Stimulated activated CD8-positive, alpha-beta memory T cell treated with anti-CD3 and anti-CD28 coated beads, Interleukin-15, amount 100 ng/mL, for 4 hours (primary cell): Measurements from ENCODE around the gene MAML2.
"Not testable (repeated sequence)": the region's sequence is repeated elsewhere in the genome, so short reads cannot be mapped to it uniquely, and the experiment has no call there.

Experiments used
- DNase-seq, 2 donors: peaks; one replicate each; pipeline ENCODE4 v3.0.0-alpha.2; 2020; ENCODE audit warnings: low read depth in 2 of 2

MAML2 gene

DNA sequence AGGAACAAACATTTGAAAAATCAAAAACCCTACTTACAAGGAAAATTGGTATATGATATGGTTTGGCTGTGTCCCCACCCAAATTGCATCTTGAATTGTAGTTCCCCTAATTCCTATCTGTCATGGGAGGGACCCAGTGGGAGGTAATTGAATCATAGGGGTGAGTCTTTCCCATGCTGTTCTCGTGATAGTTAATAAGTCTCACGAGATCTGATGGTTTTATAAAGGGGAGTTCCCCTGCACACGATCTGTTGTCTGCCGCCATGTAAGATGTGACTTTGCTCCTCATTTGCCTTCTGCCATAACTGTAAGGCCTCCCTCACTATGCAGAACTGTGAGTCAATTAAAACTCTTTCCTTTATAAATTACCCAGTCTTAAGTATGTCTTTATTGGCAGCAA lies 74.5 kb downstream of the MAML2 start:
- DNase-seq: not testable (repeated sequence)

DNA sequence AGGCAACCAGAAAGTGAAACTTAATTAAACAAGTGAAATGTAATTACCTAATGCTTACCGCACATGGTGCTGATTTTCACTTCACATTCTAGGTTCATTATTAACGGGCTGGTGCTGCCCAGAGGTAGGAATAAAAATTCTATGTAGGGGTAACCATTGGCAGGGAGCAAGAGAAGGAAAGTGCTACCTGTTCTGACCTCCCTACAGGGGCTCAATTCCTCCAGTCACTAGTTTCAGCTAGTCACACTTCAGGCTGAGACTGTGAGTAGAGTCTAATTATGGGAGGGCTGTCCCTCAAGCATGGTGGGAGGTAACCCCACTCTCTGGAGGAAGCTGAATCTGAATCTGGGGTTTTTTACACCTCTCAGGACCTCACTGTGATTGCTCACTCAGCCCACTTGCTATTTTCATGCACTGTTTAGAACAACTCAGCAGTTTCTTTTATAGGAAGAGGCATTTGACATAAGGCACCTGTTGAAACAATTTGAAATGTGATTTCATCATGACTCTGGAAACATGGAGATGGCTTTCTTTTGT lies 75.4 kb downstream of the MAML2 start:
- peak; percentile 9 to 56 for DNase-seq

DNA sequence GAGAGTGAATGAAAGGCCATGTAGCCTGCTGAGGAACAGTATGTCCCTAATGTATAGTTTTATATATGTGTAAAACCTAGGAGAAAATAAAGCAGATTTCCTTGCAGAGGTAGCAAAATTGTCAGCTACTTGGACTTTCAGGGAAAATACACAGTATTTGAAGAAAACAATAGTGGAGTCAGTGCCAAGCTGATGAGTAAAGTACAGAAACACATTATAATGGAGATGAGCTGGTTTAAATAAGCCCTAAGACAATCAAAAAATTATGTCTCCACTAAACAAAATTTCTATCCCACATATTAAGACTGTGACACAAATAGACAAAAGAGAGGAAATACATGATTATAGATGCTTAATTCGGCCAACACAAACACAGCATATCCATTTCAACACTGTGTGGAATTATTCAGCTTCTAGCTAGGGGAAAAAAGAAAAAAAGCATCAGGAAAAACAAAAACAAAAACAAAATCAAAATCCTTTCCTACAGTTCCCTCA lies 75.9 kb downstream of the MAML2 start:
- DNase-seq: no peak

DNA sequence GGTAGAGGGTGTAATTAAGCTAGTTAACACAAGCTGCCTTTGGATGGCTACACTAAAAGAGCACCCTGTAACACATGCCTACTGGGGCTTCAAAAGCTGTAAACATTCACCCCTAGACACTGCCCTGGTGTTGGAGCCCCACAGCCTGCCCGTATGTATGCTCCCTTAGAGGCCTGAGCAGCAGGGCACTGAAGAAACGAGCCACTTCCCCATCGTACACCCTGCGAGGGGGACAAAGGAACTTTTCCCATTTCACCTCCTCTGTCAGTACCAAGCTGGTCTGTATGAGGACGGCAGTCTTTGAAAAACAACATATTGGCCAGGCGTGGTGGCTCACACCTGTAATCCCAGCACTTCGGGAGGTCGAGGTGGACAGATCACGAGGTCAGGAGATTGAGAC lies 77.0 kb downstream of the MAML2 start:
- DNase-seq: no peak

DNA sequence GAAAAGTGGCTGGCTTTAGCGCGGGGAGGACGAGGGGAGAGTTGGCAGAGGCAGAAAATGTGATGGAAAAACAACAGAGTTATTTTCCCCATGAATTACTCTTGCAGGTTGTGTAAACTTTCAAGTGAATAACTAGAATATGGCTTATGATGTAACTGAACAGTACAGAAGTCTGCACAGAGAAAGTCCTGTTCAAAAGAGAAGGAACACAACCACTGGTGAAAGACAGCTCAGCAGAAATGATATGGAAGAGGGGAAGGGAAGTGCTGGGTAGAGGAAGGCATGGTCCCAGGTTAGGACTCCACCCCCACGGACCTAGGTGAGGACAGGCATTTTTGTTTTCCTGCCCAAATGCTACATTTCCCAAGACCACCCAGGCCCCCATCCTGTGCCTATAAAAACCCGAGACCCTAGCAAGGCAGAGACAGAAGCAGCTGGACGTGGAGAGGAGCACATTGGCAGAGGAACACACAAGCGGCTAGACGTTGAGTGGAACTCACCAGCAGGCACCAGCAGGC lies 77.7 kb downstream of the MAML2 start:
- DNase-seq: no peak

DNA sequence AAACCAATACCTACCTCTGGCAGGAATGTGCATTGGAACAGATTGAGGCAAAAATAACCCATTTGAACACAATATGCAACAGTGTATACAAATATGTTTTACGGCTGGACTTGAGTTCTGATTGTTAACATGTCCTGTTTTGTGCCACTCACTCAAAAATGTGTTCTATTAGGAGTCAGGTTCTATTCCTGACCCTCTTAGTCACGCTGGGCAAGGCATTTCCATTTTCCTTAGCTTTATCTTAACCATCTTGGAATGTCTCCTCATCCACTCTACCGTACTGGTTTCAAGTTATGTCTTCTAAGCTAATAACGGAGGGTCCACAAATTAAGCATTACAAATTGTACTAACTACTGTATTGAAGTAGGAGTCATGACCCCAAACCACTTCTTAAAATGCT lies 78.6 kb downstream of the MAML2 start:
- DNase-seq: no peak

DNA sequence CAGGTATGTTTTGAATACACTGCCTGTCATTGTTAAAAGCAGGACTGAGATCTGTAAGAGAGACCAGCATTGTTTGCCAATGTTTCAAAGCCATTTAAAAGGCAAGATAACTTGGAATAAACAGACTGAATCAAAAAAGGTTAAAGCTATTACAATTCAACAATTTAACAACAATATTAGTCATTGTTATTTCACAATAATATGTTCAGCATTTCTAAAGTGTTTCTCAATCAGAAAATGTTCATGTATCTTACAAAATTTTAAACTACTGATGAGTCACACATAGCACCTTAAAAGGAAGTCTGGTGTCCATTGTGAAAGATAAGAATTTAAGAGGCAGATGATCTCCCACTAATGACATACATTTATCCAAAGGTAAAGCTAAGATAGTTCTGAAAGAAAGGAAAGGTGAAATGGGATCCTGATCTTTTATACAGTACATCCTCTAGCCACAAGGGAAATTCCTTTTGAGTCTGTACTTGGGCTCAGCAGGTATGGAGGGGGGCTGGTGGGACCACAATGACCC lies 79.7 kb downstream of the MAML2 start:
- DNase-seq: no peak

DNA sequence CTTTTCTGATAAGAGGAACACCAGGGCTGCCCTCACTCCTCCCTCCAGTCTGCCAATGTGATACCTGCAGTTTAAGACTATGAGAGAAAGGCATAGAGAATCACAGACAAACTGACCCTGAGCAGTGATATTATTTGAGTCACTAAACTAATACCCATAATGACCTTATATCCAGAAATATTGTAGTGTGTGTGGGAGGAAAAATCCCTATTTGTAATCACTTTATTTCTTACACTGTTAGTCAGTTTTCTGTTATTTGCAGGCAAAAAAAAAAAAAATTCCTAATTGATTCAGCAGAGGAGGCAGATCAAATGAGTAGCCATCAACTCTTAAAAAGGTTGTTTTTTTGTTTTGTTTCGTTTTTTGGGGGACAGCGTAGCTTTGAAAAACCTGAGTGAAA lies 82.5 kb downstream of the MAML2 start:
- no peak for DNase-seq

DNA sequence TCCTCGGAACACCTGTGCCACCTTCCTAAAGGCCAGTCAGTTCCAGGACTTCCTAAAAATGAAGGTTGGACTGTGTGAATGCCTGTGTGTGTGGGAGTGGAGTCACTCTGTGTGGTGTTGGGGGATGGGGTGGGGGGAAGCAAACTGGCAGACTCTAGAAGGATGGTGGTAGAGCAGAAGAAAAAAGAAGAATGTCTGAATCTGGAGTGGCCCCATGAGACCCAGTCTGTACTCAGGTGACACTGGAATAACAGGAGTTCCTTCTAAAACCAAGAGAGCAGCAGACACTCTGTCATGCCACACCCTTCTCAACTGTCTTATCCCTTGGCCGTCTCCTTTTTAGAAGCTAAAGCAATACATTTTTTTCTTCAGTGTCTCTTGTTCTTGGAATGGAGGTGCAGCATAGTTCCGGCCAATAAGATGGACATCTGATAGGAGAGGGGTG lies 82.9 kb downstream of the MAML2 start:
- DNase-seq: no peak

DNA sequence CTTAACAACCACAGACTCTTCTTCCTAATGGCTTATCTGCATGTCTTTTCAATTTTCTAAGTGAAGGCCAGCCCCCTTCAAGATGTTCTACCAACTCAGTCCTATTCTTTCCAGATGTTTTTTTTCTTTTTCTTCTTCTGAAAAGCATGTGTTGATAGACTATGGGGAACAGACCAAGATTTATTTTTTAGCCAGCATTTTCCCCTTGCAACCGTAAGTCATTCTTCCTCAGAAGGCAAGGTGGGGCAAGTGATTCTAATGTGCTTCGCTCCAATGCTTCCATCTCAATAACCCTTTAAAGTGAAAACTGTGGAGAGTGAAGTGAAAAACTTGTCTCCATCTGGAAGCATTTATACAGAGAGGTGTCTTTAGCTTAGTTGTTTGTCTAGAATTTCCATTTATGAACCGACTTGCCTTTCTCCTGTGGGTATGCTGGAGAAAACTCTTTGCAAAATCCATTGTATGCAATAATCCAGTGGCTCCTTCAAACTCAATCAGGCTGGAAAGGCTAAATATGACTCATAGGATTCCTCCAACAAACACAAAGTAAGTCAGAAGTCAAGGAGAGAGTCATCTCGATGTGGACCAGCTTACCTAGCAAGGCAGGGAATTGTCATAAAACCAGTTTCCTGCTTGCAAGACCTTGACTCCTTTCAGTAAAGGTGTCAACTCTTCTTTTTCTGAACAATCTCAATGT lies 83.7 kb downstream of the MAML2 start:
- no peak for DNase-seq

DNA sequence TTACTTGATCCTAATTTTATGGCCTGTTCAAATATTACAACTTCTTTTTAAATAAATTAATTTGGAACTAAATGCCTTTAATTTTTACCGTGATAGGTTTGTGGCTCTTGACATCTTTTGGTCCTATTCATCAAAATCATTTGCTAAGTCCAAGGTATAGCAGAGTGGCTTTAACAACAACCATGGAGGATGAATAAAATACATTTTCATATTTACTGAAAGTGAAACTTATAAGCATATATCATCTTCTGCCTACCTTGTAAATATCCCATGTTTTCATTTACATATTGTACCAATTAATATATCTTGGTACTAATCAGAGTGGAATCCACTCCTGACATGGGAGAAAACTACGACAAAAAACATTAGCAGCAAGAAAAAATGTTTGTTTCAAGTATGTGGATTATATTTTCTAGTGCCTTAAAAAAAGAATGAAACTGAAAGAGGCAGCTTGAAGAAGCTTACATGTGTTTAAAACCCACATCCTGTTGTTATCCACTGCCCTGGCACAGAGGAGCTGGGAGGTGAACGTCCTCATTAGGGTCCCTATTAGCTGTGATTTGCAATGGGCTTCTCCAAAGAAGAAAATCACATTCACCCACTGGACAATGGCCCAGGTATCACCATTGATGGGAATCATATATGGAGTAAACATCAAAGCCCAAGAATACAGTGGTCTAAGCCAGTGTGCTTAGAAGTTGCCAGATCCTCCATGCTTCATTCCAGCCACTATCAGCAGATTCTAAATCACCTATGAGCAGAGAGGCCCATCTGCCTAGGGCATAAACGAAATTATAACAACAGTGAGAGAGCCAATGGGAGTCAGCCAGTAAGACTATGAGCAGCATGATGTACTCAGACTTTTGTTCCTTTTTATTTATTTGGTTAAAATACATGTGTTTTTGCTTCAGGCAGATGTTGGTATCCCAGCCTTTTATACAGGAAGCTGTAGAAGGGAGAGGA lies 84.7 kb downstream of the MAML2 start:
- no peak for DNase-seq

DNA sequence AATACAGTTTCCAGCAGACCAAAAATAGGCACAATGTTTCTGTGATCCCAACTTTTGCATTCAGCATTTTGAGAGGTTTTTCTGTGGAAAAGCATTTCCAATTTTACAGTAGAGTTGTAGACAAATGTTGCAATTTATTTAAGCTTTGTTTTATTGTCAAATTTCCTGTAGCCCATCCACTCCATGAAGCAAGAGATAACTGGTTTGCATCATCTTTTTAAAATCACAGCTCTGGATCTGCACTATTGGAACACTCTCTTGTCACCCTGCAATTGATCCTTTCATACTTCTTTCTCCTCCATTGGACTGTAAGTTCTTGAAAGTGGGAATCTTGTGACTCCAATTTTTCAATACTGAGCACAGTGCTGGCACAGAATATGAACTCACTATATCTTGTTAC lies 86.0 kb downstream of the MAML2 start:
- no peak for DNase-seq

DNA sequence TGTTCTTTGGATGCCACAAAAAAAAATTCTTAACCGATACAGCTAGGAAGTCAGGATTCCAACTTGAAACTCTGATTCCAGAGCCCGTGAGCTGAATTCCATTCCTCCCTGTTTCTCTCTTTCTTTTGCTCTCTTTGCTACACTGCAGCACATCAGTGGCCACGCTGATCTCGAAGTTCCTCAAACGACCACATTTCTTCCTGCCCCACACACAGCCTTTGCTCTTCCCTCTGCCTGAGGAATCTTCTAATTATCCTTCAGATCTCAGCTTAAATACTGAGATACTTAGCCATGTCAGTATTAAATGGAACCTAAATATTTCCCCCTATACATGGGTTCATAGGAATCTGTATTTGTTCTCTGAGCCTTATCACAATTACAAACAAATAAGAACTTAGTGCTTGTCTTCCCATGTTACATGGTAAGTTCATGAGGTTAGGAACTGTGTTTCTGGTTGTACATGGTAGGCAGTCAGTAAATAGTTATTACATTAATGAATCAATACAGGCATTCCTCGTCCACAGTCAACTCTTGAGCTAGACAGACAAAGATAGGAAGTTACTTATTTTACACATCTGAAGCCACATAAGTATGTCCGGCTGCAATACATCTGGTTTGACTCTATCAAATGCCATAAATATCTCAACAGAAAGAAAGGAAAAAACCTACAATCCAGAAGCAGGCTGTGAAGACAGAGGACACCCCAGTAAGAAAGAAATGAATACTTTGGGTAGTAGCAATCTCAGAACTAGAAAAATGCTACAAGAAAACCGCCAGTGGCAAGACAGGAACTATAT lies 86.6 kb downstream of the MAML2 start:
- DNase-seq: no peak

DNA sequence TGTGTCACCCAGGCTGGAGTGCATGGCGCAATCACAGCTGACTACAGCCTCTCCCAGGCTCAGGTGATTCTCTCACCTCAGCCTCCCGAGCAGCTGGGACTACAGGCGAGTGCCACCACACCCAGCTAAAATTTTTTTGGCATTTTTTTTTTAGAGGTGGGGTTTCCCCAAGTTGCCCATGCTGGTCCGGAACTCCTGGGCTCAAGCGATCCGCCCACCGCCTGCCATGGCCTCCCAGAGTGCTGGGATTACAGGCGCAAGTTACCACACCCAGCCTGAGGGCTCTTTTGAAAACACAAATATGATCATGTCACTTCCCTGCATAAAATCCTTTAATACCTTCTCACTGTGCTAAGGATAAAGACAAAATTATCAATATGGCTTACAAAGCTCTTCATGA lies 88.1 kb downstream of the MAML2 start:
- DNase-seq: no peak

DNA sequence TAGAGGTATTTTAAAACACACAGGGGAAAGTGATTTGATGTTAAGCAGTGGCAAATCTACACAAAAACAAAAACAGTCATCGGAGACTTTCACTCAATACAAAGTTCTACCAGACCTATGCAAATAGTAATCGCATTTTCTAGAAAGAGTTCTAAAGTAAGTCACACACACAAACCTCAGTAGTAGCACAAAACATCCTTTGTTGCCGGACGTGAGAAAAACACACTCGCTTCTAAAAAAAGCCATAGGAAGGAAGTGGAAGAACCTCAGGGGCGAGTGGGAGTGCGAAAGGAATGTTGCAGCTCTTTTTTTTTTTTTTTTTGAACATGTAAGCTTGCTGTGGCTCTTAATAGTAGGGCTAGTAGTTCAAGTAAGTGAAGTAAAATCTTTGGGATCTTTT lies 88.9 kb downstream of the MAML2 start:
- no peak for DNase-seq

DNA sequence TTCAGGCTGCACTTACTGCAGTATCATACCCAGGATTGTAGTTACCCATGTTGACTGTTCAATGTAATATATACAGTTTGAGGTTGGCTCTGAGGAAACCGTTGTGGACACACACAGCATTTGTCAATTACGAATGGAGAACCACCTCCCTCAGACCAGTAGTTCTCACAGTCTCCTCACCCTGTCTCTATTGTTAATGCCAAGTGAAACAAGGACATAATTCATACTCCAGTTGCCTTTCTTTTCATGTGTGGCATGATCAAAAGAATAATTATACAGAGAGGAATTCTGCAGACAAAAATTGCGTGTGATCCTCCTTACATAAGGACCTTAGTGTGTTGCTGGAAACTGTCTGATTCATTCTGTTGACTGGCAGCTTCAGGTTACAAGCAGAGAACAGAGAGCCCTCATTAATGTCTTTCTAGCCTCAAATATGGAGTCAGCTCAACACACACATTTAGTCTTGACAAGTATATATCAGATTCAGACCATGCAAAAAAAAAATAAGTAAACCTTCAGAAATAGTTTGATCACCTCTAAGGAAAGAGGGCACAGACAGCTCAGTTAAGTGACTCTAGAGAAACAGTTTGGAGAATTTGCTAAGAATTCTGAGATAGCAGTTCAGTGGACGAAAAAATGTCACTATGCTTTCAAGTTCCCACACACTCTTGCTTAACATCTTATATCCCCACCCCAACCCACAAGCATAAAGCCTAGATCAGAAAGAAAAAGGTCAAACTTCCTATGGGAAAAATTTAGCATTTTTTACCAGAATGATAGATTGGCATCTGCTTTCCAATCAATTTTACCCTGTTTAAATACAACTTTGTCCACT lies 96.1 kb downstream of the MAML2 start:
- no peak for DNase-seq

DNA sequence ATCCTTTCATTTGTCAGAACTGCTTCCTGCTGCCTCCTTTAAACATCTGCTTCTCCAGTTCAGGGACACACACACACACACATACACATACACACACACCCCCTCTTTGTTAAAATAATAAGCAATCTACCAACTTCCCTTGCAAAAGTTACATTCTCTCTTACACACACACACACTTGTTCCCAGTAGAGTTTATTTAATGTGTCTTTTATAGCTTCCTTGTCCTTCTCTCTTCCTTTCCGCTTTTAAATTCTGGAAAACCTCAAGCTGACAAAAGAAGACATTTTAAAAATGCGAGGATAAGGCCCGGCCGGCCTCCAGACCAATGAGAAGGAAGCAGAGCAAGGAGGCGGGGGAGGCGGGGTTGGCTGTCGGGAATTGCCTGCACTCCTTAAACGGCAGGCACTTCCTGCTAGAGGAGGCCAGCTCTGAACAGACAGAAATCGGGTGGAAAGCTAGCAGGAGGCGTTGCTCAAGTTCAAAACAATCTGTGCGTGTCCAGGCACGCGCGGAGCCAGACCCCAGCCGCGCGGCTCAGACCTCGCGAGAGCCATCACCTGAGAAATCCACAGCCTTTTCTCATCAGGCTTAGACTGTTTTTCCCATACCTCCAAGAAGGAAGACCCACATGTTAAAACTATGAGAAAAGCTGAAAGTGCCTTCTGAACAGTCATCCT lies 99.9 kb downstream of the MAML2 start:
- peak; percentile 37 to 41 for DNase-seq

DNA sequence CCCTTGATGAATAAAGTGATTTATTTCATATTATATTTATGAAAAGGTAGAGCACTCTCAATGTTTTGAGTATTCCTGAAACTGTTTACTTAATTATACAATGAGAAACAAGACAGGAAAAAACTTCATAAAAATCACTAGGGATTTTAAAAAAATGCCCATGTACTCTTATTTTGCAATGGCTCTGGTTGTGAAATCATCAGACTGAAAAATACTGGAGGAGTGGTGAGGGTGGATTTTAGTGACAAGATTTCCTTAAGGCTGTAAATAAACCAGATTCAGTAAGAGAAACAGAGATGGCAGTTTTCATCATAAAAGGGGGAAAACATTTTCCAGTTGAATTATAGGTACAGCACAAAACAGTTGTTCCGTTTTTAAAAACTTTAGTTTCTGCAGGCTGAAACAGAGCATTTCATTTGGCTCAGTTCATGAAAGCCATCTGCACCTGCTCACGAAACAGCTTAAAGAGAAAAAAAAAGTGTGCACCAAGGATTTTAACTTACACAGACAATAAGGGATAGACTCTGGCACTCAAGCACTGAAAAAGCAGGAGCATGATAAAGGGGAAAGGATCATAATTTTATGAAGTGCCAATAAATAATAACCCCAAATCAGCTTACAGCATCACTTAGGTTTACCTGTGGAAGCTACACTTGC lies 100.7 kb downstream of the MAML2 start:
- no peak for DNase-seq

DNA sequence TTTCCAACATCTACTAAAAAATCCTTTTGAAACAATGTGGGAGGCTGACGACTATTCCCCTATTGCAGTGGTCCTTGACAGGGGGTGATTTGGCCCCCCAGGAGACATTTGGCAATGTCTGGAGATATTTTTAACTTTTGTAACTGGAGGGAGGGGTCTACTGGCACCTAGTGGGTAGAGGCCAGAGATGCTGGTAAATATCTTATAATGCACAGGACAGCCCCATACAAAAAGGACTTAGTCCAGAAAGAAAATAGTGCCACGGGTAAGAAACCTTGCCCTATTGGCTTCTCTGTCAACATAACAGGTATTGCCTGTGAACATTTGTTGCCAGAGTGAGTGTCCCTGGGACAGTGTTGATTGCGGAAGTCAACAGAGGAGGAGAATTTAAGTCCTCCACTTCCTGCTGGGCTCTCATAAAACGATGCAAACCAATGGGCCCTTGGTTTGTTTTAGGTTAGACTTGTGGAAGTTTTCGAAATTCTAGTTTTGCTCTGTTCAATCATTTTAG lies 101.6 kb downstream of the MAML2 start:
- DNase-seq: no peak
